Measurements from ENCODE around the gene ACOX3. TPM values are rescaled to one million over a fixed set of nuclear protein-coding genes. Genes with fewer than 3 reads are reported as not detected.

Gene ACOX3
- total RNA-seq, 6 donors from 2014 or later: 23.7 to 56.6 (median 31.8) TPM

DNA sequence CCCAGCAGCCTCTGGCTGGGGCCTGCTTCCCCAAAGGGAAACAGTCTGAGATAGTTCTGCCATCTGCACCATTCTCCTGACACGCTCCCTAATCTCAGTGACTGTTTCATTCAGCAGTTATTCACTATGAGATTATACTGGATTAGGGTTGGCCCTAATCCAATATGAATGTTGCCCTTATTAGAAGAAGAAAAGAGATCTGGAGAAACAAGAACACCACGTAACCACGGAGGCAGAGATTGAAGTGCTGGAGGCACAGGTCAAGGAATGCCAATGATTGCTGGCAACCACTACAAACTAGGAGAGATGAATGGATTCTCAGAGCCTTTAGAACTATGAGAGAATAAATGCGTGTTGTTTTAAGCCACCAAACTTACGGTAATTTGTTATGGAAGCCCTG is 7.4 kb downstream of the ACOX3 start:
- Histone ChIP-seq H3K4me1 (peaks cover 25 to 51% (median 37%) of the 10 kb centered on the region in 4 donors), H3K36me3 (no peaks in the 10 kb centered on the region), H3K4me3 (no peak overlapping the region), H3K9me3 (no peaks in the 10 kb centered on the region), H3K27me3 (no peaks in the 10 kb centered on the region), H3K27ac (peak overlapping the region in 1 of 4 donors; percentile 27)
- ATAC-seq (ENCODE audit: low FRiP score in 2 of 2): no peak
- 80 to 82% methylated on average over 5 of the region's 5 CpGs for WGBS, 2 donors
- TF ChIP-seq, protein P1, sequence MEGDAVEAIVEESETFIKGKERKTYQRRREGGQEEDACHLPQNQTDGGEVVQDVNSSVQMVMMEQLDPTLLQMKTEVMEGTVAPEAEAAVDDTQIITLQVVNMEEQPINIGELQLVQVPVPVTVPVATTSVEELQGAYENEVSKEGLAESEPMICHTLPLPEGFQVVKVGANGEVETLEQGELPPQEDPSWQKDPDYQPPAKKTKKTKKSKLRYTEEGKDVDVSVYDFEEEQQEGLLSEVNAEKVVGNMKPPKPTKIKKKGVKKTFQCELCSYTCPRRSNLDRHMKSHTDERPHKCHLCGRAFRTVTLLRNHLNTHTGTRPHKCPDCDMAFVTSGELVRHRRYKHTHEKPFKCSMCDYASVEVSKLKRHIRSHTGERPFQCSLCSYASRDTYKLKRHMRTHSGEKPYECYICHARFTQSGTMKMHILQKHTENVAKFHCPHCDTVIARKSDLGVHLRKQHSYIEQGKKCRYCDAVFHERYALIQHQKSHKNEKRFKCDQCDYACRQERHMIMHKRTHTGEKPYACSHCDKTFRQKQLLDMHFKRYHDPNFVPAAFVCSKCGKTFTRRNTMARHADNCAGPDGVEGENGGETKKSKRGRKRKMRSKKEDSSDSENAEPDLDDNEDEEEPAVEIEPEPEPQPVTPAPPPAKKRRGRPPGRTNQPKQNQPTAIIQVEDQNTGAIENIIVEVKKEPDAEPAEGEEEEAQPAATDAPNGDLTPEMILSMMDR (IDR thresholded peaks at IDR 0.05): no peak
- TF ChIP-seq POLR2AphosphoS5 (IDR thresholded peaks at IDR 0.05) (no peak), POLR2A (IDR thresholded peaks at IDR 0.05) (no peak), EP300 (IDR thresholded peaks at IDR 0.05) (no peak)
- DNase-seq: no peak

DNA sequence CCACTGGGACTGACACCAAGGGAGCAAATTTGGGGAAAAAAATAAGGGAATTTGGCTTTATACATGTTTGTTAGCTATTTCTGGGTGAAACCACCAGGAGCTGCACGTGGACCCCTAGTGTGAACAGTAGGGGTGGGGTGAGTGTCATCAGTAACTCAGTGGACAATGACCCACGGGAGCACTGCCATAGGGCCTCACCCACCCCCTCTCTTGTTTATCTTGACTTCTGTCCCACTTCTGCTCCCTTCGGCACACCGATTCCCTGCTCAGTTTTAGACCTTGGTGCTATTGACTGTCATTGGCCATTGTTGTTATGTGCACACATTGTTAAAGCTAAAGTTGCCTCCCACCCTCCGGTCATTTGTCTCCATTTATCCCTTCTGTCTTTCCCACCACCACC is 9.0 kb downstream of the ACOX3 start:
- H3K36me3 ChIP-seq: no peaks in the 10 kb centered on the region
- H3K4me3 ChIP-seq: no peak overlapping the region
- no peak overlapping the region for H3K27ac ChIP-seq
- no peak for ATAC-seq (ENCODE audit: low FRiP score in 2 of 2)
- no peak for DNase-seq
- H3K27me3 ChIP-seq: no peaks in the 10 kb centered on the region
- TF ChIP-seq, protein P1 (IDR thresholded peaks at IDR 0.05): no peak
- no peak for TF ChIP-seq POLR2A (IDR thresholded peaks at IDR 0.05)
- TF ChIP-seq POLR2AphosphoS5 (IDR thresholded peaks at IDR 0.05): no peak
- TF ChIP-seq EP300 (IDR thresholded peaks at IDR 0.05): no peak
- no peaks in the 10 kb centered on the region for H3K9me3 ChIP-seq
- peaks cover 32 to 54% (median 36%) of the 10 kb centered on the region in 4 donors for H3K4me1 ChIP-seq
- WGBS, 2 donors: 84 to 91% methylated on average over 5 of the region's 5 CpGs

DNA sequence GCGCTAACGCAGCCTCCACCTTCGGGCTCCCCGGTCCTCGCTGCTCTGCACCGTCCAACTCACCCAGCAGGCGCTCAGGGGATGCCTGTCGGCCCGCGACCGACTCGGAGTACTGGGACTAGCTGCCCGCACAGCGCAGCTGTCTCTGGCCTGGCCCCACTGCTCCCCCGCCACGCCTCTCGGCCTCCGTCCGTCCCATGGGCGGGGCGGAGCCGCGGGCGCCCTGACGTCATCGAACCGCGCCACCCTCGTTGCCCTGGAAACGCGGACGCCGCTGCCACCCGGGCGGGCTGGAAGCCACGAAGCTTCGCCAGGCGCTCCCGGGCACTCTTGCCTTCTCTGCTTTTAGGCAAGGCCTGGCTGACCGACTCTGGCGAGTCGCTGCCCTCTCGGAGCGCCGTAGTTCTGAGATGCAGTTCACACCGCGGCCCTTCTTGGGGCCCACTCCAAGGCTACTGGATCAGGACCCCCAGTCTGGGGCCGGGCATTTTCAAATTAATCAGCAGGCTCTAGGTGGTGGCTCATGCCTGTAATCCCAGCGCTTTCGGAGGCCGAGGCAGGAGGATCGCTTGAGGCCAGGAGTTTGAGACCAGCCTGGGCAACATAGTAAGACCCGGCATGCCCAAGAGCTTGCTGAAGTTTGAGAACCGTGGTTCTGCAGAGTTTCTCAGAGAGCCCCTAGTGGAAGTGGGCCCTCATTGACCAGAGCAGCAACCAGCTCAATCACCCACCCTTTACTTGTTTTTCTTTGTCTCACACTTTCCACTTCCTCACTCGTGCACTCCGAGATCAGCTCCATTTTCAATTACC is 12.0 kb downstream of the ACOX3 start:
- Histone ChIP-seq H3K36me3 (no peaks in the 10 kb centered on the region), H3K4me1 (peaks cover 17 to 33% (median 25%) of the 10 kb centered on the region in 4 donors), H3K27ac (peak overlapping the region; percentile 85 to 92 (median 89)), H3K9me3 (no peaks in the 10 kb centered on the region), H3K27me3 (no peaks in the 10 kb centered on the region), H3K4me3 (peak overlapping the region; percentile 67 to 95 (median 88))
- peak; percentile 81 to 99 for DNase-seq
- 2 to 3% methylated on average over 19 to 32 of the region's 56 CpGs for WGBS, 2 donors
- ATAC-seq (ENCODE audit: low FRiP score in 2 of 2): peak; percentile 98 to 100
- peak; percentile 91 to 96 for TF ChIP-seq POLR2AphosphoS5 (IDR thresholded peaks at IDR 0.05)
- peak in 3 of 4 donors; percentile 30 to 82 (median 45) for TF ChIP-seq POLR2A (IDR thresholded peaks at IDR 0.05)
- peak in 1 of 4 donors; percentile 95 for TF ChIP-seq EP300 (IDR thresholded peaks at IDR 0.05)
- TF ChIP-seq, protein P1 (IDR thresholded peaks at IDR 0.05): peak in 3 of 6 experiments; percentile 6 to 31 (median 12)

DNA sequence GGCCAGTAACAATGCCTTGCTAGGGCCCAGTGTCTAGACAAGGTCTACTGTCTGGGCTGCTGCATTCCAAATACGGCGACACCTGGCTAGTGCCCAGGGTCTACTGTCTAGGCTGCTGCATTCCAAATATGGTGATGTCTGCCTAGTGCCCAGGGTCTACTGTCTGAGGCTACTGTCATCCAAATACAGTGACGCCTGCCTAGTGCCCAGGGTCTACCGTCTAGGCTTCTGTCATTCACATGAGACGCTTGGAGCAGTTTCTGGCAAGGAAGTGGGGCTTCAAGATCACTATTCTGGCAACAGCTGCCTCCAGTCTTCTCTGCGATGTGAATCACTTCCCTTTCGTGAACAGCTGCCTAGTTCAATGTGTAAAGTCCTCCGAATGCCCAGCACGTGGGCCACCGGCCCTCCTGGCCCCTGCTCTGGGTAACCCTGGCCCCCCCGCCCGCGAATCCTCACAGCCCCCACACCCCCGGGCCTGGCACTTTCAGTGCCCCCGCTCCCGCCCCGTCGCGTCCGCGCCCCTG is 12.7 kb downstream of the ACOX3 start:
- H3K27me3 ChIP-seq: no peaks in the 10 kb centered on the region
- no peaks in the 10 kb centered on the region for H3K36me3 ChIP-seq
- ATAC-seq (ENCODE audit: low FRiP score in 2 of 2) (peak; percentile 76 to 84), DNase-seq (no peak)
- no peaks in the 10 kb centered on the region for H3K9me3 ChIP-seq
- H3K4me3 ChIP-seq: peak overlapping the region; percentile 67 to 95 (median 88)
- peaks cover 15 to 30% (median 20%) of the 10 kb centered on the region in 4 donors for H3K4me1 ChIP-seq
- 3% methylated on average over 10 of the region's 21 CpGs; no CpG with 5 or more reads in 1 of the 2 donors for WGBS, 2 donors
- H3K27ac ChIP-seq: peak overlapping the region; percentile 85 to 92 (median 89)
- TF ChIP-seq EP300 (IDR thresholded peaks at IDR 0.05): no peak
- TF ChIP-seq POLR2AphosphoS5 (IDR thresholded peaks at IDR 0.05): no peak
- TF ChIP-seq, protein P1 (IDR thresholded peaks at IDR 0.05): no peak
- no peak for TF ChIP-seq POLR2A (IDR thresholded peaks at IDR 0.05)
